Ectodermal cell (in vitro differentiated cells): ENCODE measurements around the gene HMOX2.

Experiments used
- H3K27ac ChIP-seq: 2 replicates; pipeline ENCODE4 v1.7.0; 2013; ENCODE audit warnings: mild to moderate bottlenecking, low read depth, low read length; ENCODE audit not compliant: insufficient read depth, poor library complexity, severe bottlenecking
- H3K27me3 ChIP-seq: 2 replicates; pipeline ENCODE4 v1.7.0; 2013; ENCODE audit warnings: mild to moderate bottlenecking, low read length; ENCODE audit not compliant: insufficient read depth, control insufficient read depth, poor library complexity, severe bottlenecking
- H3K36me3 ChIP-seq: one replicate; pipeline ENCODE4 v1.7.0; 2013; ENCODE audit warnings: low read length; ENCODE audit not compliant: control insufficient read depth, insufficient read depth
- H3K4me1 ChIP-seq: one replicate; pipeline ENCODE4 v1.7.0; 2013; ENCODE audit warnings: low read length; ENCODE audit not compliant: control insufficient read depth, insufficient read depth
- H3K4me3 ChIP-seq: 2 replicates; pipeline ENCODE4 v1.7.0; 2013; ENCODE audit warnings: low read depth, low read length, control low read depth; ENCODE audit not compliant: insufficient read depth
- H3K9me3 ChIP-seq: 2 replicates; pipeline ENCODE4 v1.7.0; 2013; ENCODE audit warnings: mild to moderate bottlenecking, low read length, moderate library complexity; ENCODE audit not compliant: control insufficient read depth
- WGBS, 2 experiments: methylation state at CpG; one replicate each; pipeline ENCODE4 v1.1.7; 2013; ENCODE audit warnings: missing lambda C conversion rate in 2 of 2; 5-methylcytosine and 5-hydroxymethylcytosine counted together

Gene HMOX2

GRCh38 chr16:4511441-4512082, 35.4 kb downstream of the HMOX2 start:
- H3K9me3 ChIP-seq, result no peaks in the 10 kb centered on the region
- no peaks in the 10 kb centered on the region for H3K27me3 ChIP-seq
- H3K36me3 ChIP-seq, result peaks cover 4% of the 10 kb centered on the region
- WGBS, 2 experiments, result 63 to 67% methylated on average over 9 of the region's 9 CpGs
- H3K4me3 ChIP-seq, result no peak overlapping the region
- H3K27ac ChIP-seq, result no peak overlapping the region
- H3K4me1 ChIP-seq, result no peaks in the 10 kb centered on the region

GRCh38 chr16:4512473-4512872, 36.3 kb downstream of the HMOX2 start:
- WGBS, 2 experiments, result 94 to 95% methylated on average over 10 of the region's 10 CpGs
- Histone ChIP-seq H3K27me3 (no peaks in the 10 kb centered on the region), H3K27ac (no peak overlapping the region), H3K9me3 (no peaks in the 10 kb centered on the region), H3K36me3 (peaks cover 4% of the 10 kb centered on the region), H3K4me3 (no peak overlapping the region), H3K4me1 (no peaks in the 10 kb centered on the region)

- H3K27ac ChIP-seq, result no peak overlapping the region
- H3K27me3 ChIP-seq, result no peaks in the 10 kb centered on the region
- 95 to 96% methylated on average over 19 of the region's 19 CpGs for WGBS, 2 experiments
- no peak overlapping the region for H3K4me3 ChIP-seq
- no peaks in the 10 kb centered on the region for H3K9me3 ChIP-seq
- no peaks in the 10 kb centered on the region for H3K4me1 ChIP-seq
- H3K36me3 ChIP-seq, result peaks cover 4% of the 10 kb centered on the region
Observed at GRCh38 chr16:4513086-4513860, 37.1 kb downstream of the HMOX2 start.

- 93 to 96% methylated on average over 7 of the region's 7 CpGs for WGBS, 2 experiments
- H3K9me3 ChIP-seq, result no peaks in the 10 kb centered on the region
- peaks cover 4% of the 10 kb centered on the region for H3K36me3 ChIP-seq
- H3K4me1 ChIP-seq, result no peaks in the 10 kb centered on the region
- H3K4me3 ChIP-seq, result no peak overlapping the region
- no peaks in the 10 kb centered on the region for H3K27me3 ChIP-seq
- H3K27ac ChIP-seq, result no peak overlapping the region
Observed at GRCh38 chr16:4513881-4514280, 37.7 kb downstream of the HMOX2 start.

GRCh38 chr16:4514606-4515005, 38.4 kb downstream of the HMOX2 start:
- Histone ChIP-seq H3K4me1 (no peaks in the 10 kb centered on the region), H3K27me3 (no peaks in the 10 kb centered on the region), H3K9me3 (no peaks in the 10 kb centered on the region), H3K36me3 (peaks cover 4% of the 10 kb centered on the region), H3K27ac (no peak overlapping the region), H3K4me3 (no peak overlapping the region)
- WGBS, 2 experiments, result 82 to 90% methylated on average over 7 of the region's 7 CpGs

GRCh38 chr16:4515611-4516233, 39.5 kb downstream of the HMOX2 start:
- no peaks in the 10 kb centered on the region for H3K36me3 ChIP-seq
- WGBS, 2 experiments, result 90 to 97% methylated on average over 4 to 5 of the region's 5 CpGs
- no peaks in the 10 kb centered on the region for H3K27me3 ChIP-seq
- no peak overlapping the region for H3K4me3 ChIP-seq
- H3K27ac ChIP-seq, result no peak overlapping the region
- no peaks in the 10 kb centered on the region for H3K9me3 ChIP-seq
- H3K4me1 ChIP-seq, result no peaks in the 10 kb centered on the region

- H3K36me3 ChIP-seq, result no peaks in the 10 kb centered on the region
- H3K9me3 ChIP-seq, result no peaks in the 10 kb centered on the region
- H3K27me3 ChIP-seq, result no peaks in the 10 kb centered on the region
- H3K27ac ChIP-seq, result no peak overlapping the region
- 56 to 60% methylated on average over 11 to 12 of the region's 12 CpGs for WGBS, 2 experiments
- peaks cover 12% of the 10 kb centered on the region for H3K4me1 ChIP-seq
- no peak overlapping the region for H3K4me3 ChIP-seq
Observed at GRCh38 chr16:4517812-4518680, 41.8 kb downstream of the HMOX2 start.

- Histone ChIP-seq H3K27me3 (no peaks in the 10 kb centered on the region), H3K4me3 (no peak overlapping the region), H3K4me1 (peaks cover 12% of the 10 kb centered on the region), H3K27ac (no peak overlapping the region), H3K9me3 (no peaks in the 10 kb centered on the region), H3K36me3 (no peaks in the 10 kb centered on the region)
- WGBS, 2 experiments, result 81 to 82% methylated on average over 15 of the region's 15 CpGs
Observed at GRCh38 chr16:4519274-4520058, 43.3 kb downstream of the HMOX2 start.

GRCh38 chr16:4520913-4521312, 44.7 kb downstream of the HMOX2 start:
- Histone ChIP-seq H3K4me3 (no peak overlapping the region), H3K9me3 (no peaks in the 10 kb centered on the region), H3K36me3 (no peaks in the 10 kb centered on the region), H3K27ac (no peak overlapping the region), H3K27me3 (no peaks in the 10 kb centered on the region), H3K4me1 (peaks cover 12% of the 10 kb centered on the region)
- 91 to 94% methylated on average over 7 of the region's 7 CpGs for WGBS, 2 experiments
